MM.1S (cell line): ENCODE data around the gene ZCCHC7.

ENCODE experiments used
- EZH2phosphoT487 ChIP-seq: fragments of 300-600 bp; sonication (generic); IDR thresholded peaks from 2 replicates; pipeline ENCODE4 v1.6.1; 2018; ENCODE audit warnings: antibody characterized with exemption, low read length
- TF ChIP-seq, protein P1 (sequence below): fragments of 300-600 bp; sonication (generic); IDR thresholded peaks from 2 replicates; pipeline ENCODE4 v1.5.1; 2016; ENCODE audit warnings: antibody characterized with exemption, low read length, mixed read lengths

GRCh38 chr9:37369671-37370070 is 249.3 kb downstream of the ZCCHC7 start:
- TF ChIP-seq, protein P1, sequence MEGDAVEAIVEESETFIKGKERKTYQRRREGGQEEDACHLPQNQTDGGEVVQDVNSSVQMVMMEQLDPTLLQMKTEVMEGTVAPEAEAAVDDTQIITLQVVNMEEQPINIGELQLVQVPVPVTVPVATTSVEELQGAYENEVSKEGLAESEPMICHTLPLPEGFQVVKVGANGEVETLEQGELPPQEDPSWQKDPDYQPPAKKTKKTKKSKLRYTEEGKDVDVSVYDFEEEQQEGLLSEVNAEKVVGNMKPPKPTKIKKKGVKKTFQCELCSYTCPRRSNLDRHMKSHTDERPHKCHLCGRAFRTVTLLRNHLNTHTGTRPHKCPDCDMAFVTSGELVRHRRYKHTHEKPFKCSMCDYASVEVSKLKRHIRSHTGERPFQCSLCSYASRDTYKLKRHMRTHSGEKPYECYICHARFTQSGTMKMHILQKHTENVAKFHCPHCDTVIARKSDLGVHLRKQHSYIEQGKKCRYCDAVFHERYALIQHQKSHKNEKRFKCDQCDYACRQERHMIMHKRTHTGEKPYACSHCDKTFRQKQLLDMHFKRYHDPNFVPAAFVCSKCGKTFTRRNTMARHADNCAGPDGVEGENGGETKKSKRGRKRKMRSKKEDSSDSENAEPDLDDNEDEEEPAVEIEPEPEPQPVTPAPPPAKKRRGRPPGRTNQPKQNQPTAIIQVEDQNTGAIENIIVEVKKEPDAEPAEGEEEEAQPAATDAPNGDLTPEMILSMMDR, result no peak
- TF ChIP-seq EZH2phosphoT487, result no peak
